B cell (primary cell): ENCODE data around the gene CLSTN2. TPM values are rescaled to one million over a fixed set of nuclear protein-coding genes. Genes with fewer than 3 reads are reported as not detected.

Experiments used
- ATAC-seq: fragments of 200-7000 bp; cut with Tn5 transposase; one replicate; pipeline ENCODE4 v1.10.0; 2021; ENCODE audit warnings: low read depth, mild to moderate bottlenecking, moderate number of reproducible peaks, moderate library complexity
- CTCF ChIA-PET: fragments of 350-600 bp; sonication (Branson Sonifier 250); formaldehyde crosslinking; loops from one replicate; lab custom pipeline; 2021; ENCODE audit warnings: antibody characterized with exemption, inconsistent platforms; lab: Charles Lee
- POLR2A ChIA-PET: fragments of 350-600 bp; sonication (Branson Sonifier 250); formaldehyde crosslinking; loops from one replicate; lab custom pipeline; 2021; ENCODE audit warnings: antibody characterized with exemption; lab: Charles Lee
- DNase-seq: peaks from one replicate; pipeline ENCODE4 v3.0.0; 2013
- H2AFZ ChIP-seq: 2 replicates; pipeline ENCODE4 v1.6.1; 2012; ENCODE audit warnings: mild to moderate bottlenecking, low read depth, low read length; ENCODE audit not compliant: insufficient read depth, poor library complexity, severe bottlenecking
- H3K27ac ChIP-seq, 2 donors: 1 replicate in 1 of 2; 2 replicates in 1 of 2; pipeline ENCODE4 v1.5.1; 2012 to 2013; ENCODE audit warnings: low read length in 2 of 2, mild to moderate bottlenecking in 2 of 2, moderate library complexity in 1 of 2
- H3K27me3 ChIP-seq, 4 experiments: fragments of 200-600 bp in 1 of 4; sonication (generic) in 1 of 4; replicated peaks in 1 of 4; 1 replicate in 2 of 4; 2 replicates in 2 of 4; pipeline versions ENCODE4 v1.6.1 to v1.7.0; 2013 to 2016; ENCODE audit warnings: low read length in 3 of 4, mild to moderate bottlenecking in 2 of 4, mixed read lengths in 1 of 4, moderate library complexity in 1 of 4; ENCODE audit not compliant: insufficient read depth in 4 of 4, control insufficient read depth in 3 of 4; ENCODE audit errors: control extremely low read depth in 1 of 4
- H3K36me3 ChIP-seq, 2 experiments: replicated peaks in 1 of 2; 1 replicate in 1 of 2; 2 replicates in 1 of 2; pipeline versions ENCODE4 v1.6.1 to v1.7.1; 2013; ENCODE audit warnings: low read length in 1 of 2; ENCODE audit not compliant: insufficient read depth in 2 of 2, control insufficient read depth in 1 of 2; ENCODE audit errors: control extremely low read depth in 1 of 2, extremely low read depth in 1 of 2
- H3K4me1 ChIP-seq, 2 donors: fragments of 200-600 bp in 1 of 2; sonication (generic) in 1 of 2; 1 replicate in 1 of 2; 2 replicates in 1 of 2; pipeline versions ENCODE4 v1.5.1 to v1.6.1; 2013 to 2017; ENCODE audit warnings: low read length in 2 of 2; ENCODE audit not compliant: control insufficient read depth in 2 of 2, insufficient read depth in 2 of 2
- H3K4me2 ChIP-seq: replicated peaks from 2 replicates; pipeline ENCODE3; 2012; ENCODE audit warnings: mild to moderate bottlenecking, low read depth, low read length; ENCODE audit not compliant: poor library complexity, severe bottlenecking
- H3K4me3 ChIP-seq, 5 experiments: fragments of 200-600 bp in 1 of 5; sonication (generic) in 1 of 5; 1 replicate in 3 of 5; 2 replicates in 2 of 5; pipeline versions ENCODE4 v1.5.1 to v1.7.0; 2011 to 2016; ENCODE audit warnings: low read length in 4 of 5, mild to moderate bottlenecking in 4 of 5, low read depth in 2 of 5, control low read depth in 1 of 5, moderate library complexity in 1 of 5; ENCODE audit not compliant: insufficient read depth in 1 of 5; ENCODE audit errors: control extremely low read depth in 1 of 5, extremely low read depth in 1 of 5
- H3K79me2 ChIP-seq: fragments of 200-600 bp; sonication (generic); one replicate; pipeline ENCODE4 v1.6.0; 2016; ENCODE audit warnings: low read length; ENCODE audit not compliant: control insufficient read depth, insufficient read depth
- H3K9ac ChIP-seq: fragments of 200-600 bp; sonication (generic); 2 replicates; pipeline ENCODE4 v1.6.1; 2017; ENCODE audit warnings: mild to moderate bottlenecking, low read length, moderate library complexity
- H3K9me3 ChIP-seq, 3 donors: one replicate each; pipeline versions ENCODE4 v1.6.1 to v1.7.1; 2013; ENCODE audit warnings: low read length in 2 of 3; ENCODE audit not compliant: control insufficient read depth in 2 of 3, insufficient read depth in 1 of 3; ENCODE audit errors: control extremely low read depth in 1 of 3
- H4K20me1 ChIP-seq: 2 replicates; pipeline ENCODE4 v1.6.0; 2012; ENCODE audit warnings: mild to moderate bottlenecking, low read length; ENCODE audit not compliant: insufficient read depth, control insufficient read depth, poor library complexity, severe bottlenecking
- H3K27ac Mint-ChIP-seq: one replicate; pipeline ENCODE4 v1.8.0; 2021; ENCODE audit warnings: mixed read lengths
- H3K27me3 Mint-ChIP-seq: one replicate; pipeline ENCODE4 v1.8.0; 2021; ENCODE audit warnings: mixed read lengths
- H3K4me1 Mint-ChIP-seq: one replicate; pipeline ENCODE4 v1.8.0; 2021; ENCODE audit warnings: mixed read lengths
- H3K4me3 Mint-ChIP-seq: one replicate; pipeline ENCODE4 v1.8.0; 2021; ENCODE audit warnings: mixed read lengths
- H3K9me3 Mint-ChIP-seq: one replicate; pipeline ENCODE4 v1.8.0; 2022; ENCODE audit warnings: mixed read lengths; ENCODE audit not compliant: insufficient read depth
- CTCF ChIP-seq: fragments of 200-600 bp; IDR thresholded peaks from one replicate; pipeline ENCODE4 v1.8.0; 2022; ENCODE audit warnings: antibody characterized with exemption, mild to moderate bottlenecking
- EZH2 ChIP-seq: IDR thresholded peaks from 2 replicates; pipeline ENCODE4 v1.6.1; 2012; ENCODE audit warnings: borderline replicate concordance, low read depth, mild to moderate bottlenecking, moderate library complexity, low read length; ENCODE audit not compliant: insufficient read depth, poor library complexity, severe bottlenecking
- WGBS: methylation state at CpG from one replicate; pipeline ENCODE4 v1.1.5; 2013; ENCODE audit warnings: missing lambda C conversion rate; ENCODE audit not compliant: insufficient coverage; 5-methylcytosine and 5-hydroxymethylcytosine counted together
- intact Hi-C: fragments of 100-400 bp; cut with micrococcal nuclease; formaldehyde crosslinking; loops from one replicate; pipeline ENCODE4 v1.10.0; 2022
- polyA plus RNA-seq: library from polyadenylated mRNA; depleted of rRNA; stranded (reverse); fragments of >200 nt; gene quantifications from 2 replicates; pipeline ENCODE4 v1.2.3, GENCODE V29; 2012
- total RNA-seq, 2 donors: library from RNA; stranded (reverse); fragments of 120-200 nt in 1 of 2; gene quantifications; 1 replicate in 1 of 2; 2 replicates in 1 of 2; pipeline versions ENCODE4 v1.2.3 to v1.2.4, GENCODE V29; 2013 to 2022

CLSTN2 gene
- total and polyA plus RNA-seq, 2 donors (not counting 1 experiment from before 2014, with no cell fraction given): not detected

DNA sequence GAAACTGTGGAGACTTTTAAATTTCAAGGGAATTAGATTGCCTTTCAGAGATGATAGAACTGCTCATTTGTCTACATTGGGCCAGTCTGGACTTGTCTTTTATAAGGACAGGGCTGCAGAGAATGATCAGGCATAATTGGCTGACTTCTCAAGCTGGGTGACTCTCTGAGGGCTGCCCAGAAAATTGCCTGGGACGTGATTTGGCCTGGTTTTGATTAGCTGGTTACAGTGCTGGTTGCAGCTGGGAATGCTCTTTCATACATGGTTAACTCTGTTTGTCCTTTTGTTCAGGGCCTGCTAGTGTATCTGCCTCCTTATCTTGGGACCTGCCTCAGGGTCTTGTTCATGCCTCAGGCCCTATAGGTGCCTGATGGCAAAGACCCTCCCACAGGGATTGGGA, 245.6 kb downstream of the CLSTN2 start:
- Histone ChIP-seq H3K27me3 (peaks cover 0 to 3% (median 0%) of the 10 kb centered on the region in 4 experiments), H3K4me2 (no peak overlapping the region), H3K36me3 (no peaks in the 10 kb centered on the region), H3K9me3 (peaks cover 0 to 5% (median 0%) of the 10 kb centered on the region in 3 donors), H3K27ac (no peak overlapping the region), H4K20me1 (no peaks in the 10 kb centered on the region), H2AFZ (no peak overlapping the region), H3K9ac (no peak overlapping the region), H3K79me2 (no peaks in the 10 kb centered on the region), H3K4me3 (no peak overlapping the region), H3K4me1 (no peaks in the 10 kb centered on the region)
- intact Hi-C loops: no loop called here
- Mint-ChIP-seq H3K9me3 (no peaks in the 10 kb centered on the region), H3K27me3 (no peaks in the 10 kb centered on the region), H3K4me3 (no peak overlapping the region), H3K4me1 (no peaks in the 10 kb centered on the region), H3K27ac (no peak overlapping the region)
- CTCF ChIA-PET: no interaction called here
- TF ChIP-seq CTCF (no peak), EZH2 (no peak)
- ATAC-seq (no peak), DNase-seq (no peak)
- 100% methylated on average over 1 of the region's 1 CpG for WGBS
- POLR2A ChIA-PET: no interaction called here

DNA sequence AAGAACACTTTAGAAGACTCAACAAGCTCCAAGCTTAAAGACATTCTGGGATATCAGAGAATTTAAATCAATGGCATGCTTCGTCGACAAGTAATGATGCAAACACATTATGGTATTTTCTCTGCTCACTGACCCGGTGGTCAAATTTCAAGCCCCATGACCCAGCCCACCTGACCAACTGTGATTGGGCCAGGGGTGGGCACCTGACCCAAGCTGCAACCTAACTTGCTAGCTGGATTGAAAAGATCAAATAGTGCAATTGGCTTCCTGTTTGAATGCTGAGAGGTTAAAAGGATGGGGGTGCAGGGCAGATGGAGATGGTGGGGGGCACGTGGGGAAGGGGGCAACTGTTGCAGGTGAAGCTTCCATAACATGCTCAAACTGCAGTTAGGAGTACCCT, 250.4 kb downstream of the CLSTN2 start:
- H3K27me3 Mint-ChIP-seq: no peaks in the 10 kb centered on the region
- H3K4me3 ChIP-seq: no peak overlapping the region
- H3K4me3 Mint-ChIP-seq: no peak overlapping the region
- H3K4me1 ChIP-seq: no peaks in the 10 kb centered on the region
- H3K27ac Mint-ChIP-seq: no peak overlapping the region
- no peak overlapping the region for H3K4me2 ChIP-seq
- no peaks in the 10 kb centered on the region for H3K4me1 Mint-ChIP-seq
- no peak overlapping the region for H3K9ac ChIP-seq
- H3K36me3 ChIP-seq: no peaks in the 10 kb centered on the region
- no peaks in the 10 kb centered on the region for H3K27me3 ChIP-seq
- peaks cover 2% of the 10 kb centered on the region for H3K9me3 Mint-ChIP-seq
- no peaks in the 10 kb centered on the region for H4K20me1 ChIP-seq
- no peak overlapping the region for H2AFZ ChIP-seq
- H3K79me2 ChIP-seq: no peaks in the 10 kb centered on the region
- WGBS: 79% methylated on average over 4 of the region's 4 CpGs
- peaks cover 0 to 6% (median 0%) of the 10 kb centered on the region in 3 donors for H3K9me3 ChIP-seq
- DNase-seq (no peak), ATAC-seq (no peak)
- POLR2A ChIA-PET: no interaction called here
- H3K27ac ChIP-seq: no peak overlapping the region
- intact Hi-C loops: no loop called here
- CTCF ChIA-PET: no interaction called here
- TF ChIP-seq EZH2: no peak
- no peak for TF ChIP-seq CTCF
